Measurements from ENCODE around the gene PRELID3B. TPM values are rescaled to one million over a fixed set of nuclear protein-coding genes. Genes with fewer than 3 reads are reported as not detected.

Gene PRELID3B
- total RNA-seq, 2 donors from 2014 or later: 28.9 to 35.6 TPM

- no peak overlapping the region for H3K27ac ChIP-seq
- no peaks in the 10 kb centered on the region for H3K36me3 ChIP-seq
- no peak overlapping the region for H3K4me3 ChIP-seq
- H3K4me1 ChIP-seq (replicated peaks): no peaks in the 10 kb centered on the region
- 91% methylated on average over 4 of the region's 4 CpGs for WGBS
- no peaks in the 10 kb centered on the region for H3K27me3 ChIP-seq (replicated peaks; ENCODE audit: insufficient read depth)
- no peak for TF ChIP-seq POLR2AphosphoS5 (IDR thresholded peaks at IDR 0.05)
- no peak for TF ChIP-seq CTCF (IDR thresholded peaks at IDR 0.05)
- TF ChIP-seq POLR2A (IDR thresholded peaks at IDR 0.05): no peak
- DNase-seq (ENCODE audit: low spot score): no peak
- intact Hi-C loops (cut with DNase I): no loop called here
- no peaks in the 10 kb centered on the region for H3K9me3 ChIP-seq
Measured at GRCh38 chr20:59025511-59025910, 17.1 kb downstream of the PRELID3B start.

GRCh38 chr20:59025086-59025485, 17.5 kb downstream of the PRELID3B start:
- DNase-seq (ENCODE audit: low spot score): no peak
- no peaks in the 10 kb centered on the region for H3K27me3 ChIP-seq (replicated peaks; ENCODE audit: insufficient read depth)
- H3K9me3 ChIP-seq: no peaks in the 10 kb centered on the region
- H3K4me3 ChIP-seq: no peak overlapping the region
- intact Hi-C loops (cut with DNase I): no loop called here
- 57% methylated on average over 2 of the region's 2 CpGs for WGBS
- TF ChIP-seq POLR2AphosphoS5 (IDR thresholded peaks at IDR 0.05) (no peak), CTCF (IDR thresholded peaks at IDR 0.05) (no peak), POLR2A (IDR thresholded peaks at IDR 0.05) (no peak)
- no peak overlapping the region for H3K27ac ChIP-seq
- H3K4me1 ChIP-seq (replicated peaks): no peaks in the 10 kb centered on the region
- no peaks in the 10 kb centered on the region for H3K36me3 ChIP-seq

GRCh38 chr20:59024111-59024530, 18.5 kb downstream of the PRELID3B start:
- no peak for DNase-seq (ENCODE audit: low spot score)
- TF ChIP-seq POLR2A (IDR thresholded peaks at IDR 0.05): no peak
- TF ChIP-seq CTCF (IDR thresholded peaks at IDR 0.05): no peak
- TF ChIP-seq POLR2AphosphoS5 (IDR thresholded peaks at IDR 0.05): no peak
- no peaks in the 10 kb centered on the region for H3K4me1 ChIP-seq (replicated peaks)
- intact Hi-C loops (cut with DNase I): no loop called here
- WGBS: 94% methylated on average over 24 of the region's 24 CpGs
- H3K4me3 ChIP-seq: no peak overlapping the region
- H3K36me3 ChIP-seq: no peaks in the 10 kb centered on the region
- no peaks in the 10 kb centered on the region for H3K27me3 ChIP-seq (replicated peaks; ENCODE audit: insufficient read depth)
- no peaks in the 10 kb centered on the region for H3K9me3 ChIP-seq
- H3K27ac ChIP-seq: no peak overlapping the region

- Histone ChIP-seq H3K36me3 (no peaks in the 10 kb centered on the region), H3K4me3 (no peak overlapping the region), H3K4me1 (replicated peaks) (no peaks in the 10 kb centered on the region), H3K27ac (no peak overlapping the region), H3K27me3 (replicated peaks; ENCODE audit: insufficient read depth) (no peaks in the 10 kb centered on the region), H3K9me3 (no peaks in the 10 kb centered on the region)
- WGBS: 95% methylated on average over 13 of the region's 13 CpGs
- no peak for DNase-seq (ENCODE audit: low spot score)
- TF ChIP-seq POLR2AphosphoS5 (IDR thresholded peaks at IDR 0.05) (no peak), POLR2A (IDR thresholded peaks at IDR 0.05) (no peak), CTCF (IDR thresholded peaks at IDR 0.05) (no peak)
- intact Hi-C loops (cut with DNase I): no loop called here
Measured at GRCh38 chr20:59023616-59024015, 19.0 kb downstream of the PRELID3B start.

- TF ChIP-seq CTCF (IDR thresholded peaks at IDR 0.05) (no peak), POLR2A (IDR thresholded peaks at IDR 0.05) (no peak), POLR2AphosphoS5 (IDR thresholded peaks at IDR 0.05) (no peak)
- 87% methylated on average over 15 of the region's 15 CpGs for WGBS
- intact Hi-C loops (cut with DNase I): no loop called here
- Histone ChIP-seq H3K27me3 (replicated peaks; ENCODE audit: insufficient read depth) (no peaks in the 10 kb centered on the region), H3K27ac (no peak overlapping the region), H3K4me1 (replicated peaks) (no peaks in the 10 kb centered on the region), H3K36me3 (no peaks in the 10 kb centered on the region), H3K9me3 (no peaks in the 10 kb centered on the region), H3K4me3 (no peak overlapping the region)
- DNase-seq (ENCODE audit: low spot score): no peak
Measured at GRCh38 chr20:59022754-59023153, 19.8 kb downstream of the PRELID3B start.

Measured in prostate gland (tissue), 2 donors.